HG03060 (cell line): ENCODE data around the gene ZDHHC14.

Experiments used
- ATAC-seq: cut with Tn5 transposase; IDR thresholded peaks from one replicate; pipeline ENCODE4 v1.9.1; 2021; ENCODE audit warnings: low read depth, moderate number of reproducible peaks; ENCODE audit not compliant: unreplicated experiment

ZDHHC14 gene

GRCh38 chr6:157436944-157437336 lies 56.0 kb downstream of the ZDHHC14 start:
- no peak for ATAC-seq

GRCh38 chr6:157438611-157439111 lies 57.7 kb downstream of the ZDHHC14 start:
- ATAC-seq, result no peak

- ATAC-seq, result no peak
These were observed 59.2 kb downstream of the ZDHHC14 start for GRCh38 chr6:157440171-157440570.

DNA sequence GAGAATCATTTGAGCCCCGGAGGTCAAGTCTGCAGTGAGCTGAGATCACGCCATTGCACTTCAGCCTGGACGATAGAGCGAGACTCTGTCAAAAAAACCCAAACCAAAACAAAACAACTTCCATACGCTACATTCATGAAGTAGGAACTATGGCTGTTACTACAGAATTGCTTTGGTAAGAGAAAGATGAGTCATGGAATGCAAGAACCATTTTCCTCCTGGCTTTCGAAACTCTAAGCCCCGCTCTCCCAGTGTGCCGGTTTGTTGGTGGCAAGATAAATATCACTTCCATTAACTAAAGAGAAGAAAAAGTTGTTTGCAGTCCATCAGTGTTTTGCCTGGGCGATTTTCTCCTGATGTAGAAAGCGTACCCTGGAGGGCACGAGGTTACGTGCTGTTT lies 61.3 kb downstream of the ZDHHC14 start:
- ATAC-seq, result no peak

- peak; percentile 76 for ATAC-seq
These were observed 62.2 kb downstream of the ZDHHC14 start for GRCh38 chr6:157443066-157443800.

DNA sequence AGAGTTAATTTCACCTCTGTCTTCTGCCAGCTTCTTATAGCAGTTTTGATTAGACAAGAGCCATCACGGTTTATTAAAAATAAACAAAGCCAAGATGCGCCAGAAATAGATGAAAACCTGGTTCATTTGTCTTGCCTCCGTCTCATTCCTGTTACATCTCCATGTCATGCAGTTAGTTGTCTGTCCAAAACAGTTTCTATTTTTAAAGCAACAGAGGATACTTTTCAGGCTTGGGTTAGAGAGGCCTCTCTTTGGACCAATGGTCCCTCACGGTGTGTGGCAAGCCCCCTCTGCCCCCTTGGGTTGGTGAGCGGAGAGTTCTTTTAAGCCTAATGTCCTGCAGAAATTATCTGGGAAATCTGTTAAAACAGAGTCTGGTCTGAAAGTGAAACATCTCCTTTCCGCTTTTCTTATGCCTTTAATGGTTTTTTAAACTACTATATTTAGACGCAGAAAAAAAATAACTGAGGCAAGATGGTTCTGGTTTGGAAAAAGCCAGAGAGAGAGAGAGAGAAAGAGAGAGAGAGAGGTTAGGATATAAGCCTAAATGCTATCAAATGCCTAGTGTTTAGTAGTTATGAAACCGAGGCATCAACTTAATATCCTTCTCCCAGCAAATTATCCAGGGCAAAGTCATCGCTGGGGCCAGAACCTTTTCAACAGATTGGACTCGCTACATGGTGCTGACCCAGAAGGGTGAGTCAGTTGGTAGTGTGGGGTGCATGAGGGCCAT lies 64.5 kb downstream of the ZDHHC14 start:
- ATAC-seq, result no peak

GRCh38 chr6:157447735-157448134 lies 66.7 kb downstream of the ZDHHC14 start:
- no peak for ATAC-seq

GRCh38 chr6:157449610-157450009 lies 68.6 kb downstream of the ZDHHC14 start:
- ATAC-seq, result no peak

GRCh38 chr6:157450931-157451742 lies 70.1 kb downstream of the ZDHHC14 start:
- ATAC-seq, result no peak

- ATAC-seq, result no peak
These were observed 71.1 kb downstream of the ZDHHC14 start for GRCh38 chr6:157452096-157452495.

DNA sequence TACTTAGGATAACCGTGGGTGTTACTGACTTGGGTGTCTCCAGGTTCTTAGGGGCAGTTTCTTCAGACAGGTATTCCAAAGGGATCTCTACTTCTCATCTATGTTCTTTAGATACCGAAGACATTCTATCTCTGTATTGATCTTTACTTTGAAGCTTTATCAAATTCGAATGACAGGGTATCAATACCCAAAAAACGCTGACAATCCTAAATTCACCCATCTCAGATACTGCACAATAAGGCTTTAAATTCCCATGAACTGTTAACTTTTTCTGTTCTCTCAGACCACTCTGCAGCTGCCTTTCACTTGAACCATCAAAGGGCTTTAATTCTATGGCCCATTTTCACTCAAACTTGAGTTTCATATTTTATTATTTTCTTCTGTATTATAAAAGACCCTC lies 72.1 kb downstream of the ZDHHC14 start:
- ATAC-seq, result no peak

DNA sequence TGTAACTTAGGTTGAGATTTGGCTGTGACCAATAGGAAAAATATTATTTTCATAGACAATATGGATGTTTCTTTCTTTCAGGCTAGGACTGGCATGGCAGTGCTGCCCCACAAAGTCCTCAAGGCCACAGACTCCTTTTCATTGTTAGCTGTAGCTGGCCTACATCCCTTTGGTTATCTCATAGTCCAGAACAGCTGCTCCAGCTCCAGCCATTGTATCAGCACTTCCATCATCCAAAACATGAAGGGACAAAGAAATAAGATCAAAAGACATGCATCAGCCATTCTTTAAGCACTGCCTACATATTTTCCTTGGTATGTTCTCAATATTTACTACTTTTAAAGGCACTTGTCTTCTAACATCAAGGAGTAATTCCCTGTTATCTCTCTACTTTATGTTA lies 73.0 kb downstream of the ZDHHC14 start:
- no peak for ATAC-seq

DNA sequence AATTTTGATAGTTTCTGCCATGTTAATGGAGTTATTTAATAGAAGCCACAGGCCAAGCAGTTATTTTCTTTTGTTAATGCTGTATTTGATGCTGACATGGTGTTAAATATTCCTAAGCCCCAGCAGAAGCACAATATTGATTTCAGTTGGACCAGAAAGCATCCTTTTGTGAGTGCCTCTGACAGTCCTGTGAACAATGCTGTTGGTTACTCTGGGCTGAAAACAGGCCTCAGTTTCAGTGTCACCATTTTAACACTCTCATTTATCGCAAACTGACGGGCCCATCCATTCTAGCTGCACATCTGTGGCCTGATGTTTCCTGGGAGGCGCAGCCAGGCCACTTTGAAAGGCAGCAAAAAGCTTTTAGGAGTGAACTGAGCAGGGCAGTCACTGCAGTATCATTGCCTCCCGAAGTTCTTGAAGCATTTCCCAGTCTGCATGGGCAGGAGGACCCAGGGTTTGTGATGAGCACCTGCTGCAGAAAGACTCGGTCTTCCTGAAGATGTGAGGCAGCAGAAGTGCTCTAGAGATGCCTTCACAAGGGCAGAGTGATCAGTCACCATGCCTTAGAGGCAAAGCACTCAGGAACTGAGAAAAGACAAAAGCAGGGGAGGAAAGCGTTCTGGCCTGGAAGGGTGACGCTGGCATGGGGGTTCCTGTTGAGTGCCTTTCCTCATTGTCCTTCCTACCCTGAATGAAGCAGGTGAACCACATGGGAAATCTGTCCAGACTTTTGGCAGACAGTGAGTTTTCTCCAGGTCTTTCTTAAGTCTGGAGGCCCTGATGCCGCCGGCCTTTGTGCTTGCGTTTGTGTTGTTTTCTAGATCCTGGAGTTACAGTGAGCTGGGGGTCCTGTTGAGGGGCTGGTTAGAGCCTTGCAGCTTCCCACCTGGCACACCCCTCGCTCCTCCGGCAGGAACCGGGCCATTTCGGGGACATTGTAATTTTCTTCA lies 74.0 kb downstream of the ZDHHC14 start:
- no peak for ATAC-seq

DNA sequence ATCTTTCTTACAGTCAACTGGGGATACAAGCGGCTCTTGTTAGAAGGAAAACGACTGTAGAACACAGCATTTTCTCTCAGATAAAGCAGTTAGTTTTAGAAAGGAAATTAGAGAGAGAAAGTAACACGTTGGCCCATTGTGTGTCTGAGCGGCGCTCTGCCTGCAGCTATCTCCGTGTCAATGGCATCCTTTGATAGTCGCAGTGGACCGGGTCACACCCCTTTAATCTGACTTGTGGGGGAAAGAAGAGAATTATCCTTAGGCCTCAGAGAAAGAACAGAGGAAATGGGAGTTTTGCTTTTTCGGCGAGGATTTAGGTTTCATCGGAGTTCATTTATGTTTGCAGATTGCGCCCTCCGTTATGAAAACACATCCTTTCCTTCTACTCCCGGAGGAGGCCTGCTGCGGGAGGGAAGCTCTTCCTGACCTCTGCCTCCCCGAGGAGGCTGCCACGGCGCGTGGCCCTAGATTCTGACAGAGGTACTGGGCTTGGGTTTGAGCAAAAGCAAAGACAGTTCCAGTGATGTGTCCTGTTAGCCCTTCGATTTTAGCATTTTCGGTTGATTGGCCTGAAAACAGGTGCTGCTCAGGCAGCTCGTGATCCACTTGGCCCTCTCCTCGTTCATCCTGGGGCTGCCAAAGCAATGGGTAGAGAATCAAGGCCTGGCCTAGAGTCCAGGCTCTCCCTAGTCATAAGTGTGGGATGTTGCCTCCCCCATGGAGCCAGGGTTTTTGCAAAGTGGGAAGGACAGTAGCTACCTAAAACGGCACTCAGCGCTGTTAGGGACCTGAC lies 74.9 kb downstream of the ZDHHC14 start:
- no peak for ATAC-seq

DNA sequence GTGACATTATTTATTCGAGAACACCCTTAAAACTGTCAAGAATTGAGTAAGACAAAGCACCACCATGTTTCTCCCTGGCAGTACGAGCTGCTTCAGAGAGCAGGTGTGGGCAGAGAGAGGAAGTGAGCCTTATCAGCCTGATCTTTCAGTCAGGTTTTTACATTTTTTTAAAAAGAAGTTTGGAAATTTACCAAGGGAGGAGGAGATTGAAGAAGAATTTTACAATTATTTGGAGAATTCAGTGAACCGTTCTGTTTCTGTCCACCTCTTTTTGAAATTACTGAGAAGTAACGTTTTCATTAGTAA lies 75.5 kb downstream of the ZDHHC14 start:
- ATAC-seq, result peak; percentile 32

DNA sequence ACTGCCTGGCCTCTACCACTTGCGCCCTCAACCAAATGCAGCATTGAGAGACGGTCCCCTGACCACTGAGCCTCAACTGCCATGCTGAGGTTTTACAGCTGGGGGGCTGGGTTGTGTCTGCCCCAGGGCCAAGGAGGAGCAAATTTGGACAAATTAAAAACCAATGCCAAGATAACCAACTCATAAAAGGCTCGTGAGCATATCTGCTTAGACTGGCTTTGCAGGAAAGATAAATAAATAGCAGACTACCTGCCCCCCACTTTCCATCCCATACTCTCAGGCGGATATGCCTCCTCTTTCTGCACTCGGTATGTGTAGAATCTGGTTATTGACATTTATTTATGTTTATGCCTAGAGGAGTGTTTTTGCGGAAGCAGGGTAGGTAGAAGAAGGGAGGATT lies 76.8 kb downstream of the ZDHHC14 start:
- ATAC-seq, result no peak

- ATAC-seq, result no peak
These were observed 78.3 kb downstream of the ZDHHC14 start for GRCh38 chr6:157459327-157459726.

DNA sequence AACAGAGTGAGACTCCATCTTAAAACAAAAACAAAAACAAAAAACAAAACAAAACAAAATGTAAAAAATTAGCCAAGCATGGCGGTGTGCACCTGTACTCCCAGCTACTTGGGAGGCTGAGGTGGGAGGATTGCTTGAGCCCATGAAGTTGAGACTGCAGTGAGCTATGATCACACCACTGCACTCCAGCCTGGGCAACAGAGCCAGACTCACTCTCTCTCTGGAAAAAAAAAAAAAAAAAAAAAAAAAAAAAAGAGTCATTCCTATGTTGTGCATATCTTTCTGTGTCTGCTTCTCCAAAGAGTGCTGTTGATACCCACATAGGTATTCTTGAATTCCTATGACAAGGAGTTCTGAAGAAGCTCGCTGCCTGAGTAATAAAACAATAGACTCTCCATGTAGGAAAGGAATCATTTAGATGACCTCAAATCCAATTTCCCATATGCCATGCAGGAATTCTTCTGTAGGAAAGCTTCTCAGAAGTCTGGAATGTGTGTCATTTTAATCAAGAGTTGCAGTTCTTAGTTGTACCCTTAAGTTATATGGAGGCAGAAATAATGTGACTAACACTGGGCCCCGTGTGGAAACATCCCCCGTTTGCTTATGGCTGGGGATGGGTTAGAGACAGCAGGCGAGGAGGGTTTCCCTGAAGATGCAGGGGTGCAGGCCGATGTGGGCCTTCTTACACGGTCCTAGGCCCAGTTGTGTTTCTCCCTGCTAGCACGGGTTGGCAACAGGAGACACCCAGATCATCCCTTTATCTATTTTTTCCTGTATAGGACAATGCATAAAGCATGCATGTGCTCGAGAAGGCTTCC lies 79.4 kb downstream of the ZDHHC14 start:
- no peak for ATAC-seq
